HepG2 (cell line): Measurements from ENCODE around the gene NDUFS4. TPM values are rescaled to one million over a fixed set of nuclear protein-coding genes. Genes with fewer than 3 reads are reported as not detected.

Experiments
- ATAC-seq: fragments of 200-7000 bp; cut with Tn5 transposase; 3 replicates; pipeline ENCODE4 v1.9.1; 2020; ENCODE audit warnings: mild to moderate bottlenecking, moderate library complexity
- BruUV-seq: library from RNA; stranded (reverse); fragments of 400-500 nt; replicated peaks from 2 replicates; lab custom pipeline; 2021; lab: Mats Ljungman, UMichigan
- CTCF ChIA-PET: fragments of 300-600 bp; formaldehyde crosslinking; extraction: SDS; loops from one replicate; lab custom pipeline; 2021; ENCODE audit warnings: low total read pairs, inconsistent platforms, low intra/inter-chr PET ratio; lab: Yijun Ruan, JAX
- POLR2A ChIA-PET: fragments of 350-600 bp; sonication (Branson Sonifier 250); formaldehyde crosslinking; loops from one replicate; lab custom pipeline; 2020; ENCODE audit warnings: antibody characterized with exemption, inconsistent platforms; lab: Yijun Ruan, JAX
- DNase-seq: peaks from one replicate; pipeline ENCODE4 v3.0.0-alpha.2; 2015; ENCODE audit warnings: low spot score
- FAIRE-seq: peaks from 3 replicates; lab custom pipeline; 2011; peaks lifted over from hg19 to GRCh38; lab: Jason Lieb, UNC
- H2AFZ ChIP-seq: one replicate; pipeline ENCODE4 v1.6.1; 2011; ENCODE audit warnings: low read length, inconsistent platforms
- H3K27ac ChIP-seq: fragments of 300-600 bp; 3 replicates; pipeline ENCODE4 v1.8.0; 2011; ENCODE audit warnings: mixed run types, mild to moderate bottlenecking, mixed read lengths, low read length, inconsistent platforms; ENCODE audit not compliant: insufficient read depth; ENCODE audit errors: extremely low read length
- H3K27me3 ChIP-seq, 2 experiments: fragments of 200-600 bp in 1 of 2; 2 replicates in 1 of 2; 3 replicates in 1 of 2; pipeline versions ENCODE4 v1.6.0 to v1.8.0; 2011; ENCODE audit warnings: low read length in 2 of 2, mild to moderate bottlenecking in 2 of 2, moderate library complexity in 2 of 2, inconsistent platforms in 1 of 2; ENCODE audit not compliant: insufficient read depth in 2 of 2, control insufficient read depth in 1 of 2
- H3K36me3 ChIP-seq, 2 experiments: fragments of 200-600 bp in 1 of 2; replicated peaks in 1 of 2; 2 replicates in 1 of 2; 3 replicates in 1 of 2; pipeline versions ENCODE4 v1.5.1 to v1.8.0; 2011; ENCODE audit warnings: low read length in 2 of 2, inconsistent platforms in 1 of 2; ENCODE audit not compliant: insufficient read depth in 2 of 2, control insufficient read depth in 1 of 2
- H3K4me1 ChIP-seq: 2 replicates; pipeline ENCODE4 v1.5.1; 2012; ENCODE audit warnings: low read length, inconsistent platforms; ENCODE audit not compliant: insufficient read depth
- H3K4me2 ChIP-seq: 2 replicates; pipeline ENCODE4 v1.6.0; 2011; ENCODE audit warnings: low read depth, low read length, inconsistent platforms
- H3K4me3 ChIP-seq, 3 experiments: fragments of 200-600 bp in 1 of 3; sonication (generic), shearing (Covaris generic) in 1 of 3; replicated peaks in 1 of 3; 2 replicates each; pipeline ENCODE4 v1.5.1; 2011 to 2016; ENCODE audit warnings: low read length in 3 of 3, inconsistent platforms in 2 of 3, low read depth in 2 of 3, mild to moderate bottlenecking in 2 of 3, control low read depth in 1 of 3, mixed read lengths in 1 of 3; ENCODE audit not compliant: insufficient read depth in 1 of 3
- H3K79me2 ChIP-seq: one replicate; pipeline ENCODE4 v1.6.1; 2011; ENCODE audit warnings: low read length, inconsistent platforms; ENCODE audit not compliant: insufficient read depth
- H3K9ac ChIP-seq: 2 replicates; pipeline ENCODE4 v1.6.0; 2011; ENCODE audit warnings: mild to moderate bottlenecking, low read depth, low read length, inconsistent platforms; ENCODE audit not compliant: insufficient read depth
- H3K9me3 ChIP-seq: 2 replicates; pipeline ENCODE4 v1.5.1; 2012; ENCODE audit warnings: mild to moderate bottlenecking, low read length
- H4K20me1 ChIP-seq: 2 replicates; pipeline ENCODE4 v1.6.0; 2011; ENCODE audit warnings: inconsistent platforms, mild to moderate bottlenecking, low read length, moderate library complexity; ENCODE audit not compliant: insufficient read depth
- AKAP8 ChIP-seq: sonication (generic); formaldehyde crosslinking; IDR thresholded peaks from 2 replicates; pipeline ENCODE4 v1.5.1; 2020; ENCODE audit warnings: mild to moderate bottlenecking, missing genetic modification reagents
- ARNT2 ChIP-seq: sonication (generic); formaldehyde crosslinking; IDR thresholded peaks from 2 replicates; pipeline ENCODE4 v1.8.0; 2022; ENCODE audit warnings: mild to moderate bottlenecking, low read depth, missing genetic modification reagents, moderate library complexity
- CCDC6 ChIP-seq: sonication (generic); formaldehyde crosslinking; IDR thresholded peaks from 2 replicates; pipeline ENCODE4 v1.8.1; 2022; ENCODE audit warnings: mild to moderate bottlenecking, missing genetic modification reagents, moderate library complexity
- JUND ChIP-seq: sonication (generic); formaldehyde crosslinking; IDR thresholded peaks from 2 replicates; pipeline ENCODE4 v1.8.0; 2022; ENCODE audit warnings: mild to moderate bottlenecking, missing genetic modification reagents
- KLF6 ChIP-seq: IDR thresholded peaks from 2 replicates; pipeline ENCODE4 v1.8.0; 2016; ENCODE audit warnings: missing biosample characterization, missing genetic modification reagents
- MATR3 ChIP-seq: sonication (generic); formaldehyde crosslinking; IDR thresholded peaks from 2 replicates; pipeline ENCODE4 v1.4.0; 2020; ENCODE audit warnings: missing genetic modification reagents
- RXRA ChIP-seq: sonication (generic); formaldehyde crosslinking; IDR thresholded peaks from 2 replicates; pipeline ENCODE4 v1.5.1; 2020; ENCODE audit warnings: missing genetic modification reagents
- SAP130 ChIP-seq: IDR thresholded peaks from 2 replicates; pipeline ENCODE4 v1.6.1; 2016; ENCODE audit warnings: low read depth
- ZNF616 ChIP-seq: sonication (generic); formaldehyde crosslinking; IDR thresholded peaks from 2 replicates; pipeline ENCODE4 v1.5.0; 2020; ENCODE audit warnings: low read depth, mild to moderate bottlenecking, missing genetic modification reagents
- WGBS: methylation state at CpG from one replicate; pipeline ENCODE4 v1.1.6; 2017; ENCODE audit warnings: low lambda C conversion rate; 5-methylcytosine and 5-hydroxymethylcytosine counted together
- in situ Hi-C: cut with HindIII; loops from 2 replicates; pipeline ENCODE4 v1.10.0; 2017; ENCODE audit warnings: low pct_unique_long_range_greater_than_20kb; ENCODE audit not compliant: extremely low pct_ligation_motif_present
- intact Hi-C: fragments of 100-400 bp; cut with micrococcal nuclease; formaldehyde crosslinking; loops from one replicate; pipeline ENCODE4 v1.10.0; 2022; ENCODE audit not compliant: unreplicated experiment
- polyA plus RNA-seq, 8 experiments: library from polyadenylated mRNA; depleted of rRNA in 3 of 8; stranded (reverse) in 7 of 8; unstranded in 1 of 8; fragments of >200 nt; fragmentation: Illumina TruSeq in 4 of 8; extraction: Trizol in 4 of 8; gene quantifications; 2 replicates each; pipeline versions ENCODE4 v1.2.1 to v1.2.3, GENCODE V29; 2011 to 2016; ENCODE audit warnings: low read depth in 4 of 8, missing spikeins in 1 of 8, mixed read lengths in 1 of 8; ENCODE audit not compliant: insufficient read depth in 1 of 8
- total RNA-seq, 5 experiments: library from RNA; depleted of rRNA; stranded (reverse); fragments of >200 nt; fragmentation: Illumina TruSeq; extraction: Trizol; gene quantifications; 2 replicates each; pipeline ENCODE4 v1.2.3, GENCODE V29; 2016; ENCODE audit warnings: low read depth in 1 of 5
- TF ChIP-seq, protein P1 (sequence below): sonication (generic); formaldehyde crosslinking; IDR thresholded peaks from 2 replicates; pipeline ENCODE4 v1.8.0; 2022; ENCODE audit warnings: mild to moderate bottlenecking, missing genetic modification reagents; ENCODE audit not compliant: insufficient replicate concordance
- TF ChIP-seq, protein P2 (sequence below): sonication (generic); formaldehyde crosslinking; conservative IDR thresholded peaks from 2 replicates; pipeline ENCODE4 v1.8.0; 2022; ENCODE audit warnings: mild to moderate bottlenecking, moderate library complexity, missing genetic modification reagents

The NDUFS4 gene
- total and polyA plus RNA-seq, 2 of the 13 experiments (the other 11 are each of a cell fraction or from before 2014, with no cell fraction given) = 121 to 126 TPM

DNA sequence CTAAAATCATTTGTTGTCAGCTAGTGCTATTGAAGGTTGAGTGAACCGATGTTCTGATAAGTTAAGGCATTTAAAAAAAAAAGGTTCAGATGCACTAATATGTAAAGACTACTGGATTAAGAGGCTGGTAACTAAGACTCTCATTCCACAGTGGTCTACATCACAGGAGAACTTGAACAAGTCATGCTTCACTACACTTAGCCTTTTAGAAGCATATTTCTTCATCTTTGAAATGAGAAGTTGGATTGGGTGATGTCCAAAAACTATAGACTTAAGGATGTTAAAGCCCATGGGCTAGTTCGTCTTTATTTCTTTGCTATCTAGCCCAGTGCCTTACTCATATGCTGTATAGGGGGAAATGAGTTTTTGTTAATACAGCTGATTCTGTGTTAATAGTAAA lies 107.2 kb downstream of the NDUFS4 start:
- POLR2A ChIA-PET = no interaction called here
- Histone ChIP-seq H3K27ac (no peak overlapping the region), H3K4me2 (no peak overlapping the region), H3K36me3 (peaks cover 0 to 6% of the 10 kb centered on the region in 2 experiments; a peak in 2 of 5 replicates), H4K20me1 (no peaks in the 10 kb centered on the region), H3K27me3 (no peaks in the 10 kb centered on the region), H3K79me2 (no peaks in the 10 kb centered on the region), H3K9me3 (no peaks in the 10 kb centered on the region), H3K4me3 (no peak overlapping the region), H3K4me1 (no peaks in the 10 kb centered on the region), H2AFZ (no peak overlapping the region), H3K9ac (no peak overlapping the region)
- TF ChIP-seq MATR3 (CRISPR knock-in tag) = no peak
- TF ChIP-seq SAP130 = no peak
- TF ChIP-seq ARNT2 = no peak
- no peak for TF ChIP-seq KLF6 (CRISPR knock-in tag)
- no peak for TF ChIP-seq AKAP8 (CRISPR knock-in tag)
- TF ChIP-seq ZNF616 (CRISPR knock-in tag) = no peak
- TF ChIP-seq RXRA (CRISPR knock-in tag) = no peak
- TF ChIP-seq, protein P1, sequence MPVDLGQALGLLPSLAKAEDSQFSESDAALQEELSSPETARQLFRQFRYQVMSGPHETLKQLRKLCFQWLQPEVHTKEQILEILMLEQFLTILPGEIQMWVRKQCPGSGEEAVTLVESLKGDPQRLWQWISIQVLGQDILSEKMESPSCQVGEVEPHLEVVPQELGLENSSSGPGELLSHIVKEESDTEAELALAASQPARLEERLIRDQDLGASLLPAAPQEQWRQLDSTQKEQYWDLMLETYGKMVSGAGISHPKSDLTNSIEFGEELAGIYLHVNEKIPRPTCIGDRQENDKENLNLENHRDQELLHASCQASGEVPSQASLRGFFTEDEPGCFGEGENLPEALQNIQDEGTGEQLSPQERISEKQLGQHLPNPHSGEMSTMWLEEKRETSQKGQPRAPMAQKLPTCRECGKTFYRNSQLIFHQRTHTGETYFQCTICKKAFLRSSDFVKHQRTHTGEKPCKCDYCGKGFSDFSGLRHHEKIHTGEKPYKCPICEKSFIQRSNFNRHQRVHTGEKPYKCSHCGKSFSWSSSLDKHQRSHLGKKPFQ (CRISPR knock-in tag) = no peak
- TF ChIP-seq, protein P2, sequence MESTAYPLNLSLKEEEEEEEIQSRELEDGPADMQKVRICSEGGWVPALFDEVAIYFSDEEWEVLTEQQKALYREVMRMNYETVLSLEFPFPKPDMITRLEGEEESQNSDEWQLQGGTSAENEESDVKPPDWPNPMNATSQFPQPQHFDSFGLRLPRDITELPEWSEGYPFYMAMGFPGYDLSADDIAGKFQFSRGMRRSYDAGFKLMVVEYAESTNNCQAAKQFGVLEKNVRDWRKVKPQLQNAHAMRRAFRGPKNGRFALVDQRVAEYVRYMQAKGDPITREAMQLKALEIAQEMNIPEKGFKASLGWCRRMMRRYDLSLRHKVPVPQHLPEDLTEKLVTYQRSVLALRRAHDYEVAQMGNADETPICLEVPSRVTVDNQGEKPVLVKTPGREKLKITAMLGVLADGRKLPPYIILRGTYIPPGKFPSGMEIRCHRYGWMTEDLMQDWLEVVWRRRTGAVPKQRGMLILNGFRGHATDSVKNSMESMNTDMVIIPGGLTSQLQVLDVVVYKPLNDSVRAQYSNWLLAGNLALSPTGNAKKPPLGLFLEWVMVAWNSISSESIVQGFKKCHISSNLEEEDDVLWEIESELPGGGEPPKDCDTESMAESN (CRISPR knock-in tag) = no peak
- TF ChIP-seq CCDC6 (CRISPR knock-in tag) = no peak
- no peak for TF ChIP-seq JUND (CRISPR knock-in tag)
- 94% methylated on average over 2 of the region's 2 CpGs for WGBS
- CTCF ChIA-PET = no interaction called here
- no peak for ATAC-seq
- FAIRE-seq = no peak
- BruUV-seq = no TSS peak
- DNase-seq = no peak
- in situ Hi-C loops (no loop called here), intact Hi-C loops (no loop called here)
